CD4-positive, alpha-beta T cell (primary cell): ENCODE measurements around the gene PPBP. TPM values are rescaled to one million over a fixed set of nuclear protein-coding genes. Genes with fewer than 3 reads are reported as not detected.

Experiments used
- ATAC-seq: fragments of 200-7000 bp; cut with Tn5 transposase; one replicate; pipeline ENCODE4 v1.10.0; 2022; ENCODE audit warnings: mild to moderate bottlenecking; ENCODE audit not compliant: poor library complexity
- CTCF ChIA-PET: fragments of 350-600 bp; sonication (Branson Sonifier 250); formaldehyde crosslinking; loops from one replicate; lab custom pipeline; 2021; ENCODE audit warnings: antibody characterized with exemption, inconsistent platforms; lab: Charles Lee
- POLR2A ChIA-PET: fragments of 350-600 bp; sonication (Branson Sonifier 250); formaldehyde crosslinking; loops from one replicate; lab custom pipeline; 2021; ENCODE audit warnings: antibody characterized with exemption, inconsistent platforms; lab: Charles Lee
- DNase-seq, 14 experiments: peaks; one replicate each; pipeline ENCODE4 v3.0.0-alpha.2; 2013 to 2020; ENCODE audit warnings: mixed read lengths in 2 of 14
- H3K27ac ChIP-seq, 2 donors: one replicate each; pipeline versions ENCODE4 v1.5.1 to v1.7.0; 2013; ENCODE audit warnings: low read length in 2 of 2, low read depth in 1 of 2, mild to moderate bottlenecking in 1 of 2
- H3K27me3 ChIP-seq, 2 experiments: 1 replicate in 1 of 2; 2 replicates in 1 of 2; pipeline versions ENCODE4 v1.6.1 to v1.7.0; 2013; ENCODE audit warnings: low read length in 2 of 2, control low read depth in 1 of 2, mild to moderate bottlenecking in 1 of 2, moderate library complexity in 1 of 2; ENCODE audit not compliant: insufficient read depth in 2 of 2, control insufficient read depth in 1 of 2
- H3K36me3 ChIP-seq: one replicate; pipeline ENCODE4 v1.6.1; 2013; ENCODE audit warnings: low read length, control low read depth; ENCODE audit not compliant: insufficient read depth
- H3K4me1 ChIP-seq: one replicate; pipeline ENCODE4 v1.6.1; 2013; ENCODE audit warnings: low read length, control low read depth; ENCODE audit not compliant: insufficient read depth
- H3K4me3 ChIP-seq: one replicate; pipeline ENCODE4 v1.5.1; 2013; ENCODE audit warnings: mild to moderate bottlenecking, low read length, moderate library complexity
- H3K9me3 ChIP-seq, 2 experiments: 1 replicate in 1 of 2; 2 replicates in 1 of 2; pipeline versions ENCODE4 v1.6.1 to v1.7.0; 2013; ENCODE audit warnings: low read length in 2 of 2, mild to moderate bottlenecking in 2 of 2, control low read depth in 1 of 2, moderate library complexity in 1 of 2; ENCODE audit not compliant: control insufficient read depth in 1 of 2, insufficient read depth in 1 of 2
- H3K27ac Mint-ChIP-seq: one replicate; pipeline ENCODE4 v1.8.0; 2020; ENCODE audit warnings: mixed read lengths
- H3K27me3 Mint-ChIP-seq: one replicate; pipeline ENCODE4 v1.8.0; 2021; ENCODE audit warnings: mixed read lengths
- H3K36me3 Mint-ChIP-seq: one replicate; pipeline ENCODE4 v1.8.0; 2021; ENCODE audit warnings: low read depth, mixed read lengths
- H3K4me1 Mint-ChIP-seq: one replicate; pipeline ENCODE4 v1.8.0; 2021; ENCODE audit warnings: low read depth, mixed read lengths
- H3K4me3 Mint-ChIP-seq: one replicate; pipeline ENCODE4 v1.8.0; 2020; ENCODE audit warnings: mild to moderate bottlenecking, mixed read lengths
- H3K9me3 Mint-ChIP-seq: one replicate; pipeline ENCODE4 v1.8.0; 2020; ENCODE audit warnings: mixed read lengths
- CTCF ChIP-seq: fragments of 200-600 bp; IDR thresholded peaks from one replicate; pipeline ENCODE4 v1.8.0; 2022; ENCODE audit warnings: antibody characterized with exemption, mild to moderate bottlenecking
- intact Hi-C, 2 experiments: fragments of 100-400 bp; cut with DNase I in 1 of 2; cut with micrococcal nuclease in 1 of 2; formaldehyde crosslinking; loops; one replicate each; pipeline versions ENCODE4 v1.15.1 to v1.9.0; 2023 to 2025; cut with DNase I, micrococcal nuclease
- total RNA-seq, 174 experiments: library from RNA in 2 of 174; stranded (reverse) in 2 of 174; gene quantifications; one replicate each; pipeline ENCODE4 v1.2.3 and lab custom pipeline; 2021 to 2026

PPBP gene
- total RNA-seq, 2 experiments from 2014 or later, result 0.52 to 0.95 TPM

DNA sequence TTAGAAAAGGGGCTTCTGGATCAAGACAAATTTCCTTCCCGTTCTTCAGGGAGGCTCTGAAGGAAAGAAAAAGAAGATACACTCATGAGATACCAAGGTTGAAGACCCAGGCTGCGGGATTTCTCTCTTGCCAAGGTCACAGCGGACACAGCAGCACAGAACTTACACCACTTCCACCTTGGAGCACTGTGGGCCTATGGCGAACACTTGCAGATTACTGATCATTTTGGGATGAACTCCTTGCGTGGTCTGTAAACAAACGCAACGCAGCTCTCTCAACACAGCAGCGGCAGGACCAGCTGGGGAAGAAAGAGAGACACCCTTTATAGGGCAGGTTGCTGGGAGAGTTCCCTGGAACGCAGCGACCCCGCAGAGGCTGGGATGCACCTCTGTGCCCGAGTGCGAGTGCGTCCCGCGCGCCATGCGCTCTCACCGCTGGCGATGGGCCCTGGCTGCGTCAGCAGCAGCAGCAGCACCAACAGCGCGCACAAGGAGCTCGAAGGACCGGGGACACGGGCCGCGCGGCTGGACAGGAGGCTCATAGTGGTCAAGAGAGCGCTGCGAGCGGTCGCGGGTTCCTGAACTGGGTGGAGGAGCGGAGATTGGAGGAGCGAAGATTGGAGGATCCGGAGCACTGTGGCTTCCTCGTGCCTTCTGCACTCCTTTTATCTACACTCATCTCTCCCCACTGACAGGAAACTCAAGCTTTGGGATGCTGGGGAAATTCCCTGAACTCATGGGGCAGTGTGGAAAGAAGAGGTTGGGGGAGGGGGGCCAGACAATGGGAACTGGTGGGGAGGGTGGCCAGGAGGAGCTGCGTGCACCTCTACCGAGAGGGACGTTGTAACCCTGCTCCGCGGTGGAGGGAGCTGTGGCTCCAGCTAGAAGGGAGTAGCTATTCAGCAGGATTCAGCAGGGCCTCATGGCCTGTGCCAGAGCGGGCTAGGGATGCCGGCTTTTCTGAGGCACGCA is 10.3 kb upstream of the PPBP start, which contains the start of gene CXCL5:
Gene CXCL5 (minus strand): TSS at position 638 of the 972 bp plus-strand sequence. CDS start 96 bp downstream, at position 542.
- no peaks in the 10 kb centered on the region for H3K27me3 ChIP-seq
- no peak within 1 kb of the TSS for H3K4me3 Mint-ChIP-seq
- intact Hi-C loops, result no loop called here
- no peaks in the 10 kb centered on the region for H3K4me1 Mint-ChIP-seq
- ChIA-PET POLR2A (no interaction called here), CTCF (no interaction called here)
- no peak for TF ChIP-seq CTCF
- H3K36me3 Mint-ChIP-seq, result no peaks in the 10 kb centered on the region
- H3K4me3 ChIP-seq, result no peak within 1 kb of the TSS
- H3K36me3 ChIP-seq, result no peaks in the 10 kb centered on the region
- H3K27me3 Mint-ChIP-seq, result peaks cover 27% of the 10 kb centered on the region
- no peaks in the 10 kb centered on the region for H3K4me1 ChIP-seq
- DNase-seq (no peak), ATAC-seq (no peak)
- no peaks in the 10 kb centered on the region for H3K9me3 Mint-ChIP-seq
- H3K27ac ChIP-seq, result no peak within 1 kb of the TSS
- H3K9me3 ChIP-seq, result peaks cover 0 to 9% of the 10 kb centered on the region in 2 experiments
- no peak within 1 kb of the TSS for H3K27ac Mint-ChIP-seq

- CTCF ChIA-PET, result no interaction called here
Measured at GRCh38 chr4:73992050-73992449, 4.1 kb upstream of the PPBP start.

GRCh38 chr4:73991742-73992000 is 3.7 kb upstream of the PPBP start:
- no peaks in the 10 kb centered on the region for H3K36me3 ChIP-seq
- ChIA-PET CTCF (no interaction called here), POLR2A (no interaction called here)
- Mint-ChIP-seq H3K27me3 (peaks cover 8% of the 10 kb centered on the region), H3K4me1 (no peaks in the 10 kb centered on the region), H3K36me3 (no peaks in the 10 kb centered on the region), H3K27ac (no peak overlapping the region), H3K4me3 (no peak overlapping the region), H3K9me3 (no peaks in the 10 kb centered on the region)
- no peaks in the 10 kb centered on the region for H3K4me1 ChIP-seq
- ATAC-seq (no peak), DNase-seq (no peak)
- H3K27me3 ChIP-seq, result no peaks in the 10 kb centered on the region
- no peaks in the 10 kb centered on the region for H3K9me3 ChIP-seq
- H3K4me3 ChIP-seq, result no peak overlapping the region
- intact Hi-C loops, result no loop called here
- no peak for TF ChIP-seq CTCF
- no peak overlapping the region for H3K27ac ChIP-seq

More at GRCh38 chr4:73992050-73992449, 4.1 kb upstream of the PPBP start:
- intact Hi-C loops, result no loop called here
- ATAC-seq (no peak), DNase-seq (no peak)
- no peak overlapping the region for H3K4me3 Mint-ChIP-seq
- Histone ChIP-seq H3K4me1 (no peaks in the 10 kb centered on the region), H3K36me3 (no peaks in the 10 kb centered on the region), H3K9me3 (no peaks in the 10 kb centered on the region), H3K27me3 (no peaks in the 10 kb centered on the region), H3K4me3 (no peak overlapping the region), H3K27ac (no peak overlapping the region)
- H3K27me3 Mint-ChIP-seq, result peaks cover 8% of the 10 kb centered on the region
- H3K9me3 Mint-ChIP-seq, result no peaks in the 10 kb centered on the region
- no peaks in the 10 kb centered on the region for H3K4me1 Mint-ChIP-seq
- POLR2A ChIA-PET, result no interaction called here
- no peak overlapping the region for H3K27ac Mint-ChIP-seq
- no peak for TF ChIP-seq CTCF
- no peaks in the 10 kb centered on the region for H3K36me3 Mint-ChIP-seq
